22Rv1 (cell line): ENCODE results near the gene COLQ.

Source experiments
- H3K27ac ChIP-seq: fragments of 450-650 bp; 2 replicates; pipeline ENCODE4 v1.5.1; 2017
- CTCF ChIP-seq: fragments of 450-650 bp; IDR thresholded peaks from 2 replicates; pipeline ENCODE4 v1.5.1; 2017; ENCODE audit warnings: mild to moderate bottlenecking
- ZFX ChIP-seq: fragments of 450-650 bp; IDR thresholded peaks from 2 replicates; pipeline ENCODE4 v1.6.1; 2017; ENCODE audit warnings: antibody characterized with exemption, borderline replicate concordance

COLQ gene

GRCh38 chr3:15498431-15499214 lies 22.9 kb downstream of the COLQ start:
- no peak for TF ChIP-seq CTCF
- no peak for TF ChIP-seq ZFX
- H3K27ac ChIP-seq, result no peak overlapping the region

GRCh38 chr3:15497964-15498363 lies 23.5 kb downstream of the COLQ start:
- no peak overlapping the region for H3K27ac ChIP-seq
- no peak for TF ChIP-seq CTCF
- no peak for TF ChIP-seq ZFX

DNA sequence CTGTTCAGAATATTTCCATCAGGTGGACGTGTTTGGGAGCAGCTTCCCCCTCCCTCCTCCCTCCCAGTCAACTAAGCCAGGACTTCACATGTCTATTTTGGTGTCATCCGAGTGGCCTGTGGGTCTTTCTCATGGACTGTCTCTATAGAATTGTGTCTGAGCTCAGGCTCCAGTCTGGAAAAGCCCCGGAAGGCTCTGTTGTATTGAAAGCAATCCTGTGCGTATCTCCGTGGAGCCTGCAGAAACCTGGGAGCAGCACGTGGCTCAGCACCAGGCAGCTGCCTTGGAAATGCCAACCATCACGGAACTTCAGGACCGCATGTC lies 25.2 kb downstream of the COLQ start:
- no peak overlapping the region for H3K27ac ChIP-seq
- TF ChIP-seq CTCF (no peak), ZFX (no peak)

DNA sequence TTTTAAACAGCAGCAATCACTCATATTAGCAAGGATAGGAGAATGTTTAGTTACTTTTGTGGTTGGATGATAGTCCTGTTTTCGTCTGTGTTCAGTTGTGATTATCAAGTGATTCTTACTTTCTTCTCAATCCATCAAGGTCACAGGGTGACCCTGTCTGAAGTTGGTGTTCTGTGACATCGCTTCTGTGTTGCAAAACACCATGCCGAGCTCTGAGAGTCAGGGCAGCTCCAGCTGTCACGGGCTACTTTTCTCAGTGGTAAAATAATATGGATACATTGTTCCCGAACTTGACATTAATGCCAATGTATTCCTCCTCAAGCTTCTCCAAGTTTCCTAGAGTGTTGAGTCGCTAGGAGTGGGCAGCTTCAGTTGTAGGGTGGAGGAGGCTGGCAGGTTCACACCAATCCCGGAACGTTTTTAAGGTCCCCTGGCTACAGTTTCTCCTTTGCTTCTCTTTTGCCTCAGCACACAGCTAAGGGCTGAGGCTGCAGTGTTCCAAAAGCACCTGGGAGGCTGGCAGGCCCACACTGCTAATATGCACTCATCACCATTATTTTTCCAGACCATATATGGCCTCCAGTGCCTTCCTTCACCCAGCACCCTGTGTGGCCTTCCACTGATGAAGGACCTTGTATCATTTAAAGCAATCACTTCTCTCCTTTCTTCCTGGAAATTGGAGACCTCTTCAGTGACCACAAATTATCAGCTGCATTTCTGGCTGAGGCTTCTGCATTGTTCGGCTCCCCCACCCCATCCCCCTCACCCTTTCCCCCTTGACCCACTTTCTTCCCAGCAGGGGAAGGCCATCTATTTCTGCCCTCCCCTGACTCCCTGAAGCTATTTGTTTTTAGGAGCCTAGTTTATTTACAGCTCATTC lies 25.8 kb downstream of the COLQ start:
- TF ChIP-seq CTCF (no peak), ZFX (no peak)
- no peak overlapping the region for H3K27ac ChIP-seq

DNA sequence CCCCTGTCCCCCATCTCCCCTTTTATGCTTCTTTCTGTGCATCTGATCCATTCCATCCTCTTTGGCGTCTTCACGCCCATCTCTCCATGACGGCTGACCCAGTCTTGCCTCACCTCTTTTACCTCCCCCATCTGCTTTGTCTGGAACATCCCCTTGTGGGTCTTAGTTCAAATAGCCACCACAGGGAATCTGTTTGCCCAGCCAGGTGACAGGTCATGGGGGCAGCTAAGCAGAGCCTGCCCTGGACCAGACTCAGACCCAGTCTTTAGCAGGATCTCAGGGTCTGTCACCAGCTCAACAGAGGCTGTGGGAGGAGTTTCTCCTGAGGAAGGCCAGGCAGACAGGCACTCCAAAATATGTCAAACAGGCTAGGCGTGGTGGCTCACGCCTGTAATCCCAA lies 28.1 kb downstream of the COLQ start:
- TF ChIP-seq ZFX (no peak), CTCF (no peak)
- no peak overlapping the region for H3K27ac ChIP-seq

GRCh38 chr3:15492847-15493360 lies 28.6 kb downstream of the COLQ start:
- TF ChIP-seq ZFX, result no peak
- TF ChIP-seq CTCF, result no peak
- no peak overlapping the region for H3K27ac ChIP-seq

DNA sequence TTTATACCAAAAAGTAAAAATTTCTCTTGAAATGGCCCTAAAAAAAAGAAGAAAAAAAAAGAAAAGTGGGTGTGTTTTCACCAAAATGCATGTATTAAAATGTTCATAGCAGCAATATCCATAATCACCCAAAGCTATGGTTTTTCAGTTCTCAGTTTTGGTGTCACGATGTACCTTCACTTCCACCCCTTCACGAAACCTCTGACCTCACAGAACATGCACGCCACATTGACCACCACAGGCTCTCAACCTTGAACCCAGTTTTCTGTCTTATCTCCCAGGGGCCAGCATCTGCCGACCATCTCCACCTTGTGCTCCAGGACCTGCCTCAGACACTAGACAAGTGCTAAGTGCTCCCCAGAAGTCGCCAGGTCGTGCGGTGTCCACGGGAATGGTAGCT lies 30.4 kb downstream of the COLQ start:
- TF ChIP-seq CTCF, result no peak
- no peak for TF ChIP-seq ZFX
- H3K27ac ChIP-seq, result no peak overlapping the region
